Activated CD4-positive, alpha-beta T cell treated with anti-CD3 and anti-CD28 coated beads for 4 hours (primary cell): ENCODE results near the gene NOP16.

Source experiments
- DNase-seq, 2 donors: peaks; one replicate each; pipeline ENCODE4 v3.0.0-alpha.2; 2020

NOP16 gene

DNA sequence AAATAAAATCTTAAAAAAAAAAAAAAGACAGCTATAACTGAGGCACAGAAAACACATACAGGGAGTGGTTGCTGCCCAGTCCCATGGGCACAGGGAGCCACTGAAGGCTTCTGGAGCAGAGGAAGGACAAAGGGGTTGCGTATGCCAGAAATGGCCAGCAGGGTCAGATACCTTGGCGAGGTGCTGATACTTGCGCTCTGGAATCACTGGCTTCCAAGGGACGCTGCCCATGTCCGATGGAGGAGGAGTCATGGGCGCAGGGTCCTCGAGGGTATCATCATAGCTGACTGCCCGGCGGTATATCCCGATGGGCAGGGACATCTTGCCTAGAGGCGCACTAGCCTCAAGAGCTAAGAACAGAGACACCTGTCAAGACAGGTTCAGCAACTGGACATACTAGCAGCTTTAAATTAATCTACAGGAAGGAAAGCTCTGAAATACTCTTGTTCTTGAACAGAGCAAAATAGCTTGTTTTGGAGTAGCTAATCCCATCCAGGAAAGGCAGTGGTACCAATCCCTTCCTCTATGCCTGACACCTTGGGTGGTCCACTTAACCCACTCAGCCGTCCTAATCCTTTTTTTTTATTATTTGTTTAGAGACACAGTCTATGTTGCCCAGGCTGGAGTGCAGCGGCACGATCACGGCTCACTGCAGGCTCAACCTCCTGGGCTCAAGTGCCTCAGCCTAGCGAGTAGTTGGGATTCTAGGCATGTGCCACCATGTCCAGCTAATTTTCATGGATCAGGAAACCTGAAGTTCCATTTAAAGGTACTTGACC is 32.8 kb downstream of the NOP16 start:
- no peak for DNase-seq

DNA sequence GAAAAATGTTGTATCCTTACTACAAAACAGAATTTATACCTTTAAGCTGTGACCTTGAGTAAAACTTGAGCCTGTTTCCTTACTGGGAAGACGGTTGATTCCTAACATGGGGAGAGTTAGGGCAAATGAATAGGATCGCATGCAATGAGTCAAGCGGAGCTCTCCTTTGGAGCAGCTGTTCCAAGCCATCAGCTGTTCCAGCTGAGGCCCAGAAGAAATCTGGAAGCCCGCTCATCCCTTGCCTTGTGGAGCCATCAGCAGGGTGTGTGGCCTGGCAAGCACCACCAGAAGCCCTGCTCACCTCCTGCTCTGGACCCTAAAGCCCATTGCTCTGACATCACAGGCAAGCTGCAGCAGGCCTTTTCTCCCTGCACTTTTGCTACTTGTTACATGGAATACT is 34.9 kb downstream of the NOP16 start:
- no peak for DNase-seq

DNA sequence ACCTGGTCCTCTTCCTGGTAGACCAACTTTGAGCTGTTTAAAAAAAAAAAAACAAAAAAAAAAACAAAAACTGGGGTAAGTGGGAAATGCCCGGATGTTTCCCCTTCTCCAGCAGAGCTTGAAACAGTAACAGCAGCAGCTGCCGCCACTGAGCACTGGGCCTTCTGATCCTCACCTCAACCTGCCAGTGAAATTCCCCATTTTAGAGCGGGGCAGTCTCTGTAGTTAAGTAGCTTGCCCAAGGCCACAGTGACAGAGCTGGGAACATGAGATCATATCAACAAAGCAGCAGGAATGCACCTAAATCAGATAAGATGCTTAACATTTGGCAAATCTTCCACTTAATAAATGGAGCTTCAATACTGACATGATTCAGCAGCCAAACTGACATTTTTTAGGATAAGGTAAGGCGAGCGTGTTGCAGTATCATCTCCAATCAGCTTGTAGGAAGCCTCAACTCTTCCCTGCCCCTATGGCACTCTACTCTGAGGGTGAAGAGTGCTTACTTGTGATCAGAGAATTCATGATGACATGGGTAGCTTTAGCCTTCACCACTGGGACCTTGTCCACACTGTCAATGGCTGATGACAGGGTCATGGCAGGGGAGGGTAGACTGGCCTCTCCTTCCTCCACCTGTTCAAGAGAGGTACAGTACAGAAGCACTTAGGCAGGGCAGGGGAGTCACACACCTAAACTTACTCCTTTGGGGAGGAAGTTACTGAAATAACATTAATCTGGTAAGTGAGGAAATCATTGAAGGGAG is 36.1 kb downstream of the NOP16 start:
- no peak for DNase-seq

DNA sequence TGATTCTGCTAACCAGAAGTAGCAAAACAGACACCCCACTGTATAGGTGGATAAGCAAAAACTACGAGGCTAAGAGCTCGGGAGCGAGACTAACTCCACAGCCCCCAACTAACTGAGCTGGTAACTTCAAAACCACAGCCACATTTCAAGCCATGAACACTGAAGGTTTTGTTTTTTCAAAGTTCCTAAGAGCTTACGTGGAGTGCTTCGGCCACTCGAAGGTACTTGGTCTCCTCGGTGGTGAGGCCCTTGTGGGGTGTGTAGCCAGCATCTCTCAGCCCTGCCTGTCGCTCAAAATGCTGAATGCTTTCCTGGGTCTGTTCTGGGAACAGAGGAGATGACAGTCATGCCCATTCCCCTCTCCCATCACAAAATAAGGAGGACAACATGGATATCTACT is 38.0 kb downstream of the NOP16 start:
- no peak for DNase-seq

DNA sequence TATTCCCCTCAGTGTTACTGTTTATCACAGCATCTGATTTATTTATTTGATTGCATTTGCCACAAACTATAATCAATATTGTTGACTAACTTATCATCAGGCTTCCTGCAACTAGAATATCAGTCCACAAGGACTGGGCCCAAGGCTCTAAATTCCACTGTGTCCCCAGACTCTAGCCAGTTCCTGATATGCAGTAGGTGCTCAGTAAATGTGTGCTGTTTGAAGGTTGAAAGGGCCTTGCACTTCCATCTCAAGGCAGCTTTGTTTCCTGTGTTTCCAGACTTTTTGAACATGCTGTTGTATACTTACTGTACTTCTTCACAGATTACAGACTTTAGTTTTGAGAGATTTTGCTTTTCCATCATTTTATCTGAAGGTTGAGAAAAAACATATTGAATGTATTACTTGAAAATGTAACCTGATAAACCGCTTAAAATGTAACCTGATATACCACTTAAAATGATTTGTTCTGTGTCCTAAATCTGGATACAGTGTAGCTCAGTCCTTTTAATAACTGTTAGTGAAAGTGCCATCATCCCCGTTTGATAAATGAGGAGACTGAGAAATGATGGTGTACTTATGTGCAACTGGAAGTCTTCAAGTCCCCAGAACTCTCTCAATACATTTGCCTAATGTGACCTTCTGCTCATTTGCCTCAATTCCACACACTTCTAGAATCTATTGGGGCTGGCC is 45.5 kb downstream of the NOP16 start:
- no peak for DNase-seq

DNA sequence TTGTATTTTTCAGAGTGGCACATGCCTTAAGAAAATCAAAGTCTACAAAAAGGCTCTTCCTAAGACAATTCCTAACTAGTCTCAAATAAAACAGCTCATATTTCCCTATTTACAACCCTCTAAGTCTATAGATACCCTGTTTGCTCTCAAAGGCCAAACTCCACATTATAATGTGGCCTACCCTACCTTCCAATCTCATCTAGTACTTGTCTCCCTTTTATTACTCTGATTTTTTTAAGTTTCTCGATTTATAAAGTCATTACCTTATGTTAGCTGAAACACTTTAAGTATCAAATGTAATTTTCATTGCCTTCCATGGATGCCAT is 46.3 kb downstream of the NOP16 start:
- DNase-seq: no peak

DNA sequence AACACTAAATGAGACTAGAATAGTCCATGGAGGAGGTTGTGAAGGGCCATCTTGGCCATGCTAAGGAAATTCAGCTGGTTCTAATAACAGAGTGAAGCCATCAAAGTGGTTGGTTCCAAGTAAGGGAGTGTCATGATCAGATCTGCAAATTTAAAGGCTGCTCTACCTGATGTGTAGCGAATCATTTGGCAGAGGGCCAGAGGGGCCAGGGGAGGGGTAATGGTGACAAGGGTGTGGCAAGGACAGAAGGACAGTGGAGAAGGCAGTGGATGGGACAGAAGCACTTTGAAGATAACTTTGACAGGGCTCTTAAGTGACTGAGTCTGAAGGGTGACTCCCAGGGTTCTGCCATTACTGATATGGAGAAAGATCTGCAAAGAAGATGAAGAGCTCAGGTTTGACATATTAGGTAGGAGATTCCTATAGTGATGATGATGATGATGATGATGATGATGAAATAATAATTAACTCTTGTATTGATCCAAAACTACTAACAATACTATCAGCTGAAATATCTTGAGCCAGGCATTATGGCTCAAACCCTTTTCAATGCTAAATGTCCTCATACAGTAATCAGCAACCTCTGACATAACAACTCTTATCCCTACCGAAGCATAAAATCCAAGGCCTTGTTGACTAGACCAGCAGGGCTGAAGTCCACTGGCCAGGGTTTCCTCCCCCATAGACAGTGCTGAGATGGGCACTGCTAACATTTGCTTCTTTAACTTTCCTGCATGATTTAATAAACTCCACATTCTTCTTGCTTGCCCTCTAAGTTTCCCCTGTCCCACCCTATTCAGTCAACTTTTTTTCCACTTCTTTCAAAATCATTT is 46.9 kb downstream of the NOP16 start:
- DNase-seq: no peak

DNA sequence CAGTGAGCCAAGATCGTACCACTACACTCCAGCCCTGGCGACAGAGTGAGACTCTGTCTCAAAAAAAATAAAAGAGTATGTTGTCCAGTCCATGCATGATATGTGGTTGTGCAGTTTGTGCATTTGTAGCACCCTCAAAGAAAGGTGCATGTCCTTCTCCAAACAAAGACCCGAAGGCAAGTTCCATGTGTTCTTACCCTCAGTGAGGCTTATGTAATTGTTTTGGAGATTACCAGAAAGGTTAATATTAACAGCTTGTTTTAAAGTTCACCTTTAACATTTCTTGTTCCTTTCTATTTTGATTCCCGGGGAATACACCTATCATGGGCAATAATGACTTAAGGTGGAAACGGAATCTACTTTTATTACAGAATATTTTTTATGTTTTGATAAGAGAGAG is 49.1 kb downstream of the NOP16 start:
- no peak for DNase-seq

DNA sequence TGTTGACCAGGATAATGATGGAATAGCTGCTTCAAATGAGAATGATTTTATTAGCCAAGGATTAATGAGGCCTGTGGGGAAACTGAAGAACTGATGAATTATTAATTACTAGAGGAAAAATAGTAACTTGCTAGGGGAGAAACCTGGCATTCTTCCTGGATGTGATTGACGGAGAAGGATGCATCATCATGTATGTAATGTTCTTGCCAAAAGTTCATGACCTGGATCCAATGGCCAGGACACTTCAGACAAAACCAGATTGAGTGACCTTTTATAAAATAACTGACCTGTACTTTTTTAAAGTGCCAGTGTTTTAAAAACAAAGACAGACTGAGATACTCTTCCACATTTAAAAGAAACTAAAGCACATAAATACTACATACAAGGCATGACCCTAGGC is 50.5 kb downstream of the NOP16 start:
- DNase-seq: no peak

DNA sequence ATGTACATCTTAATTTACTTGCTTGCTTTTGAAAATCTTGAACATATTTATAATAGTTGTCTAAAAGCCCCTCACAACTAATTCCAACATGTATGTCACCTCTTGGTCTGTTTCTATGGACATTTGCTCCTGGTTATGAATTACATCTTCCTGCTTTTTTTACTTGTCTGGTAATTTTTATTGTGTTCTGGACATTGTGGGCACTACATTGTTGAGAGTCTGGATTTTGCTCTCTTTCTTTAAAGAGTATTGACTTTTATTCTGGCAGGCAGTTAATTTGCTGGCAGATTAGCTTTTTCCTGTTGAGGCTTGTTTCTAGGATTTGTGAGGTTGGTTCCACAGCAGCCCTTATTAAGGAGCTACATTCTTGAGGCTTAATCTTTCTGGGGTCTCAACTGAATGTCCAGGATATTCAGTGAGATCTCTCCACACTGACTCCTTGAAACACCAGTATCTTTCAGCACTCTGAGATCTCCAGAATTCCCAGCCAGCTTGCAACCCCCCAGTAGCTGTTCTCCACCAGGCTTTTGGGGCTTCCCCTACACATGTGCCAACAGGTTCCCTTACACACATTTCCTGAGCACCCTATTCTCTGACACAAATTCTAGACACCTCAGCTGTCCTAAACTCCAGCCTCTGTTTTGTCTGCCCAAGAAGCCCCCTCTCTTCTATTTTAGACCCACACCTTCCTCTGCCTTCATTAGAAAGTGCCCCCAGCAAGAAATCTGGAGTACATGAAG is 54.2 kb downstream of the NOP16 start:
- DNase-seq: no peak
